ENCODE data around the gene MYO1G.

The MYO1G gene

GRCh38 chr7:44961844-44962482, 16.9 kb downstream of the MYO1G start:
- Histone ChIP-seq H3K4me1 (ENCODE audit: control insufficient read depth in 2 of 2, insufficient read depth in 2 of 2, low read length in 2 of 2) (peaks cover 0 to 5% of the 10 kb centered on the region in 2 donors), H3K27ac (ENCODE audit: low read depth in 2 of 2, low read length in 2 of 2) (no peak overlapping the region), H3K9me3 (ENCODE audit: control insufficient read depth in 2 of 2, low read length in 2 of 2) (no peaks in the 10 kb centered on the region), H3K27me3 (ENCODE audit: control insufficient read depth in 2 of 2, insufficient read depth in 2 of 2, low read length in 2 of 2) (peaks cover 3 to 10% of the 10 kb centered on the region in 2 donors), H3K9ac (ENCODE audit: low read depth in 1 of 2, low read length in 2 of 2) (no peak overlapping the region), H3K36me3 (ENCODE audit: control insufficient read depth in 2 of 2, insufficient read depth in 2 of 2, low read length in 2 of 2) (no peaks in the 10 kb centered on the region), H3K4me3 (ENCODE audit: low read length in 2 of 2) (peak overlapping the region in 1 of 2 donors; percentile 48)

GRCh38 chr7:44960011-44960580, 18.7 kb downstream of the MYO1G start:
- Histone ChIP-seq H3K9ac (ENCODE audit: low read depth in 1 of 2, low read length in 2 of 2) (no peak overlapping the region), H3K4me3 (ENCODE audit: low read length in 2 of 2) (no peak overlapping the region)

GRCh38 chr7:44959433-44959951, 19.3 kb downstream of the MYO1G start:
- H3K9ac ChIP-seq (ENCODE audit: low read depth in 1 of 2, low read length in 2 of 2) = no peak overlapping the region
- H3K9me3 ChIP-seq (ENCODE audit: control insufficient read depth in 2 of 2, low read length in 2 of 2) = no peaks in the 10 kb centered on the region
- H3K36me3 ChIP-seq (ENCODE audit: control insufficient read depth in 2 of 2, insufficient read depth in 2 of 2, low read length in 2 of 2) = no peaks in the 10 kb centered on the region
- H3K27me3 ChIP-seq (ENCODE audit: control insufficient read depth in 2 of 2, insufficient read depth in 2 of 2, low read length in 2 of 2) = peaks cover 3 to 10% of the 10 kb centered on the region in 2 donors
- H3K4me3 ChIP-seq (ENCODE audit: low read length in 2 of 2) = no peak overlapping the region
- H3K27ac ChIP-seq (ENCODE audit: low read depth in 2 of 2, low read length in 2 of 2) = no peak overlapping the region
- peaks cover 0 to 5% of the 10 kb centered on the region in 2 donors for H3K4me1 ChIP-seq (ENCODE audit: control insufficient read depth in 2 of 2, insufficient read depth in 2 of 2, low read length in 2 of 2)

More at GRCh38 chr7:44960011-44960580, 18.7 kb downstream of the MYO1G start:
- Histone ChIP-seq H3K36me3 (ENCODE audit: control insufficient read depth in 2 of 2, insufficient read depth in 2 of 2, low read length in 2 of 2) (no peaks in the 10 kb centered on the region), H3K27me3 (ENCODE audit: control insufficient read depth in 2 of 2, insufficient read depth in 2 of 2, low read length in 2 of 2) (peaks cover 3 to 10% of the 10 kb centered on the region in 2 donors), H3K9me3 (ENCODE audit: control insufficient read depth in 2 of 2, low read length in 2 of 2) (no peaks in the 10 kb centered on the region), H3K27ac (ENCODE audit: low read depth in 2 of 2, low read length in 2 of 2) (no peak overlapping the region), H3K4me1 (ENCODE audit: control insufficient read depth in 2 of 2, insufficient read depth in 2 of 2, low read length in 2 of 2) (peaks cover 0 to 5% of the 10 kb centered on the region in 2 donors)

GRCh38 chr7:44958645-44959344, 20.0 kb downstream of the MYO1G start:
- Histone ChIP-seq H3K4me3 (ENCODE audit: low read length in 2 of 2) (no peak overlapping the region), H3K36me3 (ENCODE audit: control insufficient read depth in 2 of 2, insufficient read depth in 2 of 2, low read length in 2 of 2) (no peaks in the 10 kb centered on the region), H3K4me1 (ENCODE audit: control insufficient read depth in 2 of 2, insufficient read depth in 2 of 2, low read length in 2 of 2) (peaks cover 0 to 5% of the 10 kb centered on the region in 2 donors), H3K27ac (ENCODE audit: low read depth in 2 of 2, low read length in 2 of 2) (no peak overlapping the region), H3K9ac (ENCODE audit: low read depth in 1 of 2, low read length in 2 of 2) (no peak overlapping the region), H3K27me3 (ENCODE audit: control insufficient read depth in 2 of 2, insufficient read depth in 2 of 2, low read length in 2 of 2) (peaks cover 3 to 10% of the 10 kb centered on the region in 2 donors), H3K9me3 (ENCODE audit: control insufficient read depth in 2 of 2, low read length in 2 of 2) (no peaks in the 10 kb centered on the region)

- peaks cover 0 to 5% of the 10 kb centered on the region in 2 donors for H3K27me3 ChIP-seq (ENCODE audit: control insufficient read depth in 2 of 2, insufficient read depth in 2 of 2, low read length in 2 of 2)
These were observed 22.6 kb downstream of the MYO1G start for GRCh38 chr7:44956157-44956766.

GRCh38 chr7:44955733-44956132, 23.1 kb downstream of the MYO1G start:
- H3K27ac ChIP-seq (ENCODE audit: low read depth in 2 of 2, low read length in 2 of 2) = no peak overlapping the region
- H3K27me3 ChIP-seq (ENCODE audit: control insufficient read depth in 2 of 2, insufficient read depth in 2 of 2, low read length in 2 of 2) = peaks cover 0 to 5% of the 10 kb centered on the region in 2 donors
- H3K36me3 ChIP-seq (ENCODE audit: control insufficient read depth in 2 of 2, insufficient read depth in 2 of 2, low read length in 2 of 2) = no peaks in the 10 kb centered on the region
- H3K9ac ChIP-seq (ENCODE audit: low read depth in 1 of 2, low read length in 2 of 2) = no peak overlapping the region
- no peaks in the 10 kb centered on the region for H3K9me3 ChIP-seq (ENCODE audit: control insufficient read depth in 2 of 2, low read length in 2 of 2)
- H3K4me1 ChIP-seq (ENCODE audit: control insufficient read depth in 2 of 2, insufficient read depth in 2 of 2, low read length in 2 of 2) = no peaks in the 10 kb centered on the region
- H3K4me3 ChIP-seq (ENCODE audit: low read length in 2 of 2) = no peak overlapping the region

More at GRCh38 chr7:44956157-44956766, 22.6 kb downstream of the MYO1G start:
- Histone ChIP-seq H3K9me3 (ENCODE audit: control insufficient read depth in 2 of 2, low read length in 2 of 2) (no peaks in the 10 kb centered on the region), H3K9ac (ENCODE audit: low read depth in 1 of 2, low read length in 2 of 2) (no peak overlapping the region), H3K36me3 (ENCODE audit: control insufficient read depth in 2 of 2, insufficient read depth in 2 of 2, low read length in 2 of 2) (no peaks in the 10 kb centered on the region), H3K4me1 (ENCODE audit: control insufficient read depth in 2 of 2, insufficient read depth in 2 of 2, low read length in 2 of 2) (no peaks in the 10 kb centered on the region), H3K4me3 (ENCODE audit: low read length in 2 of 2) (no peak overlapping the region), H3K27ac (ENCODE audit: low read depth in 2 of 2, low read length in 2 of 2) (no peak overlapping the region)

- Histone ChIP-seq H3K4me1 (ENCODE audit: control insufficient read depth in 2 of 2, insufficient read depth in 2 of 2, low read length in 2 of 2) (no peaks in the 10 kb centered on the region), H3K9me3 (ENCODE audit: control insufficient read depth in 2 of 2, low read length in 2 of 2) (no peaks in the 10 kb centered on the region), H3K36me3 (ENCODE audit: control insufficient read depth in 2 of 2, insufficient read depth in 2 of 2, low read length in 2 of 2) (no peaks in the 10 kb centered on the region), H3K4me3 (ENCODE audit: low read length in 2 of 2) (no peak overlapping the region), H3K27me3 (ENCODE audit: control insufficient read depth in 2 of 2, insufficient read depth in 2 of 2, low read length in 2 of 2) (peaks cover 0 to 5% of the 10 kb centered on the region in 2 donors), H3K27ac (ENCODE audit: low read depth in 2 of 2, low read length in 2 of 2) (no peak overlapping the region), H3K9ac (ENCODE audit: low read depth in 1 of 2, low read length in 2 of 2) (no peak overlapping the region)
These were observed 25.7 kb downstream of the MYO1G start for GRCh38 chr7:44953156-44953555.

- Histone ChIP-seq H3K4me3 (ENCODE audit: low read length in 2 of 2) (no peak overlapping the region), H3K27me3 (ENCODE audit: control insufficient read depth in 2 of 2, insufficient read depth in 2 of 2, low read length in 2 of 2) (peaks cover 0 to 5% of the 10 kb centered on the region in 2 donors), H3K4me1 (ENCODE audit: control insufficient read depth in 2 of 2, insufficient read depth in 2 of 2, low read length in 2 of 2) (no peaks in the 10 kb centered on the region), H3K36me3 (ENCODE audit: control insufficient read depth in 2 of 2, insufficient read depth in 2 of 2, low read length in 2 of 2) (no peaks in the 10 kb centered on the region), H3K9ac (ENCODE audit: low read depth in 1 of 2, low read length in 2 of 2) (no peak overlapping the region), H3K27ac (ENCODE audit: low read depth in 2 of 2, low read length in 2 of 2) (no peak overlapping the region), H3K9me3 (ENCODE audit: control insufficient read depth in 2 of 2, low read length in 2 of 2) (no peaks in the 10 kb centered on the region)
These were observed 29.5 kb downstream of the MYO1G start for GRCh38 chr7:44949303-44949702.

- H3K9ac ChIP-seq (ENCODE audit: low read depth in 1 of 2, low read length in 2 of 2) = no peak overlapping the region
- no peaks in the 10 kb centered on the region for H3K27me3 ChIP-seq (ENCODE audit: control insufficient read depth in 2 of 2, insufficient read depth in 2 of 2, low read length in 2 of 2)
These were observed 33.3 kb downstream of the MYO1G start for GRCh38 chr7:44945479-44945878.

GRCh38 chr7:44944821-44945220, 34.0 kb downstream of the MYO1G start:
- no peaks in the 10 kb centered on the region for H3K27me3 ChIP-seq (ENCODE audit: control insufficient read depth in 2 of 2, insufficient read depth in 2 of 2, low read length in 2 of 2)
- no peaks in the 10 kb centered on the region for H3K4me1 ChIP-seq (ENCODE audit: control insufficient read depth in 2 of 2, insufficient read depth in 2 of 2, low read length in 2 of 2)
- H3K9me3 ChIP-seq (ENCODE audit: control insufficient read depth in 2 of 2, low read length in 2 of 2) = no peaks in the 10 kb centered on the region
- no peak overlapping the region for H3K9ac ChIP-seq (ENCODE audit: low read depth in 1 of 2, low read length in 2 of 2)
- H3K27ac ChIP-seq (ENCODE audit: low read depth in 2 of 2, low read length in 2 of 2) = no peak overlapping the region
- H3K36me3 ChIP-seq (ENCODE audit: control insufficient read depth in 2 of 2, insufficient read depth in 2 of 2, low read length in 2 of 2) = no peaks in the 10 kb centered on the region
- H3K4me3 ChIP-seq (ENCODE audit: low read length in 2 of 2) = no peak overlapping the region

More at GRCh38 chr7:44945479-44945878, 33.3 kb downstream of the MYO1G start:
- Histone ChIP-seq H3K4me3 (ENCODE audit: low read length in 2 of 2) (no peak overlapping the region), H3K4me1 (ENCODE audit: control insufficient read depth in 2 of 2, insufficient read depth in 2 of 2, low read length in 2 of 2) (no peaks in the 10 kb centered on the region), H3K9me3 (ENCODE audit: control insufficient read depth in 2 of 2, low read length in 2 of 2) (no peaks in the 10 kb centered on the region), H3K27ac (ENCODE audit: low read depth in 2 of 2, low read length in 2 of 2) (no peak overlapping the region), H3K36me3 (ENCODE audit: control insufficient read depth in 2 of 2, insufficient read depth in 2 of 2, low read length in 2 of 2) (no peaks in the 10 kb centered on the region)
